ENCODE data around the gene RTTN.

DNA sequence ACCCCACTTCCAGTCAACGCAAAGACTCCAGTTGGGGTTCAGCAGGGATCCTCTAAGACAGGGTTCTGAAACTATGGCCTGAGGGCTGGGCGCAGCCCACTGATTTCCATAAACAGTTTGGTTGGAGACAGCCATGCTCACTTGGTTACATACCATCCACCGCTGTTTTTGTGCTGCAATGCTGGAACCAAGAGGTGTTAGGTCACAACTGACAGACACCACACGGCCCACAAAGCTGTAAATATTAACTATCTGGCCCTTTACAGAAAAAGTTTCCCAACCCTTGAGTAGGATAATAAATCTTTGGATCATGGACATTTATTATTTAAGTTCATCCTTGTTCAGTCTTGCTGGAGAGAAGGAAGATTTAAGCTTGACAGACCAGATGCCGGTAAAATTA, 249.4 kb downstream of the RTTN start:
- TF ChIP-seq, protein P1, sequence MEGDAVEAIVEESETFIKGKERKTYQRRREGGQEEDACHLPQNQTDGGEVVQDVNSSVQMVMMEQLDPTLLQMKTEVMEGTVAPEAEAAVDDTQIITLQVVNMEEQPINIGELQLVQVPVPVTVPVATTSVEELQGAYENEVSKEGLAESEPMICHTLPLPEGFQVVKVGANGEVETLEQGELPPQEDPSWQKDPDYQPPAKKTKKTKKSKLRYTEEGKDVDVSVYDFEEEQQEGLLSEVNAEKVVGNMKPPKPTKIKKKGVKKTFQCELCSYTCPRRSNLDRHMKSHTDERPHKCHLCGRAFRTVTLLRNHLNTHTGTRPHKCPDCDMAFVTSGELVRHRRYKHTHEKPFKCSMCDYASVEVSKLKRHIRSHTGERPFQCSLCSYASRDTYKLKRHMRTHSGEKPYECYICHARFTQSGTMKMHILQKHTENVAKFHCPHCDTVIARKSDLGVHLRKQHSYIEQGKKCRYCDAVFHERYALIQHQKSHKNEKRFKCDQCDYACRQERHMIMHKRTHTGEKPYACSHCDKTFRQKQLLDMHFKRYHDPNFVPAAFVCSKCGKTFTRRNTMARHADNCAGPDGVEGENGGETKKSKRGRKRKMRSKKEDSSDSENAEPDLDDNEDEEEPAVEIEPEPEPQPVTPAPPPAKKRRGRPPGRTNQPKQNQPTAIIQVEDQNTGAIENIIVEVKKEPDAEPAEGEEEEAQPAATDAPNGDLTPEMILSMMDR (IDR thresholded peaks at IDR 0.05; ENCODE audit: insufficient read depth, low read length, poor library complexity, severe bottlenecking) = no peak
- no peak for TF ChIP-seq EZH2phosphoT487 (conservative IDR thresholded peaks at IDR 0.05; ENCODE audit: low read length)

Measured in SU-DHL-6 (cell line).